Keratinocyte (primary cell): Measurements from ENCODE around the gene L3MBTL4. TPM values are rescaled to one million over a fixed set of nuclear protein-coding genes. Genes with fewer than 3 reads are reported as not detected.

Experiments
- DNase-seq: peaks from one replicate; pipeline ENCODE4 v3.0.0-alpha.2; 2011; ENCODE audit warnings: low read depth, missing footprints, low spot score
- FAIRE-seq: peaks from 2 replicates; lab custom pipeline; 2011; peaks lifted over from hg19 to GRCh38; lab: Jason Lieb, UNC
- H2AFZ ChIP-seq: 2 replicates; pipeline ENCODE4 v1.6.0; 2012; ENCODE audit warnings: low read length, control low read depth, inconsistent platforms; ENCODE audit not compliant: control insufficient read depth
- H3K27ac ChIP-seq: 2 replicates; pipeline ENCODE4 v1.5.1; 2011; ENCODE audit warnings: low read length; ENCODE audit not compliant: control insufficient read depth, insufficient read depth
- H3K27me3 ChIP-seq: 3 replicates; pipeline ENCODE4 v1.6.0; 2011; ENCODE audit warnings: low read length; ENCODE audit not compliant: control insufficient read depth, insufficient read depth; ENCODE audit errors: extremely low read depth
- H3K36me3 ChIP-seq, 2 experiments: 2 replicates in 1 of 2; 3 replicates in 1 of 2; pipeline ENCODE4 v1.5.1; 2011; ENCODE audit warnings: low read length in 2 of 2, mild to moderate bottlenecking in 1 of 2; ENCODE audit not compliant: control insufficient read depth in 2 of 2, insufficient read depth in 2 of 2; ENCODE audit errors: extremely low read depth in 1 of 2
- H3K4me1 ChIP-seq: 3 replicates; pipeline ENCODE4 v1.5.1; 2011; ENCODE audit warnings: low read length; ENCODE audit not compliant: control insufficient read depth, insufficient read depth; ENCODE audit errors: extremely low read depth
- H3K4me2 ChIP-seq: 3 replicates; pipeline ENCODE4 v1.6.0; 2011; ENCODE audit warnings: low read depth, low read length; ENCODE audit not compliant: control insufficient read depth, insufficient read depth; ENCODE audit errors: extremely low read depth
- H3K4me3 ChIP-seq, 3 experiments: fragments of 200-600 bp in 1 of 3; sonication (generic) in 1 of 3; 2 replicates in 2 of 3; 3 replicates in 1 of 3; pipeline ENCODE4 v1.5.1; 2011 to 2016; ENCODE audit warnings: low read length in 3 of 3, mild to moderate bottlenecking in 3 of 3, control low read depth in 2 of 3, inconsistent platforms in 1 of 3, low read depth in 1 of 3, mixed read lengths in 1 of 3, mixed run types in 1 of 3, moderate library complexity in 1 of 3; ENCODE audit not compliant: control insufficient read depth in 2 of 3, insufficient read depth in 2 of 3; ENCODE audit errors: extremely low read depth in 1 of 3
- H3K79me2 ChIP-seq: 2 replicates; pipeline ENCODE4 v1.6.0; 2012; ENCODE audit warnings: low read length; ENCODE audit not compliant: control insufficient read depth, insufficient read depth
- H3K9ac ChIP-seq: 3 replicates; pipeline ENCODE4 v1.6.0; 2011; ENCODE audit warnings: low read length; ENCODE audit not compliant: control insufficient read depth, insufficient read depth; ENCODE audit errors: extremely low read depth
- H3K9me1 ChIP-seq: 3 replicates; pipeline ENCODE4 v1.6.0; 2011; ENCODE audit warnings: low read length; ENCODE audit not compliant: control insufficient read depth, insufficient read depth; ENCODE audit errors: extremely low read depth
- H3K9me3 ChIP-seq: 2 replicates; pipeline ENCODE4 v1.5.1; 2012; ENCODE audit warnings: low read depth, low read length; ENCODE audit not compliant: control insufficient read depth
- H4K20me1 ChIP-seq: 3 replicates; pipeline ENCODE4 v1.6.0; 2011; ENCODE audit warnings: low read length; ENCODE audit not compliant: control insufficient read depth, insufficient read depth; ENCODE audit errors: extremely low read depth
- EZH2 ChIP-seq: IDR thresholded peaks from one replicate; pipeline ENCODE4 v1.6.1; 2012; ENCODE audit warnings: inconsistent platforms, mild to moderate bottlenecking, low read length, moderate library complexity
- dilution Hi-C: fragments of 300-500 bp; cut with MboI; formaldehyde crosslinking; loops from one replicate; pipeline ENCODE4 v1.7.0; 2020; ENCODE audit warnings: low sequenced_read_pairs; ENCODE audit not compliant: extremely low pct_ligation_motif_present
- polyA plus RNA-seq, 5 experiments: library from polyadenylated mRNA; depleted of rRNA in 3 of 5; stranded (reverse) in 3 of 5; stranded (forward) in 1 of 5; unstranded in 1 of 5; fragments of >200 nt; gene quantifications; 1 replicate in 1 of 5; 2 replicates in 3 of 5; 3 replicates in 1 of 5; pipeline versions ENCODE4 v1.2.1 to v1.2.3, GENCODE V29; 2011 to 2012; ENCODE audit warnings: missing spikeins in 2 of 5, low read depth in 1 of 5, low replicate concordance in 1 of 5
- TF ChIP-seq, protein P1 (sequence below), 3 experiments: IDR thresholded peaks in 1 of 3; conservative IDR thresholded peaks in 1 of 3; optimal IDR thresholded peaks in 1 of 3; 2 replicates in 2 of 3; 3 replicates in 1 of 3; pipeline versions ENCODE3 to v1.5.1; 2011; ENCODE audit warnings: low read length in 3 of 3, mild to moderate bottlenecking in 3 of 3, moderate library complexity in 2 of 3, control low read depth in 1 of 3, inconsistent platforms in 1 of 3; ENCODE audit not compliant: insufficient read depth in 2 of 3; ENCODE audit errors: extremely low read depth in 1 of 3

L3MBTL4 gene
- polyA plus RNA-seq, 1 donor (not counting 4 experiments of a cell fraction or from before 2014, with no cell fraction given) = 0.17 TPM

DNA sequence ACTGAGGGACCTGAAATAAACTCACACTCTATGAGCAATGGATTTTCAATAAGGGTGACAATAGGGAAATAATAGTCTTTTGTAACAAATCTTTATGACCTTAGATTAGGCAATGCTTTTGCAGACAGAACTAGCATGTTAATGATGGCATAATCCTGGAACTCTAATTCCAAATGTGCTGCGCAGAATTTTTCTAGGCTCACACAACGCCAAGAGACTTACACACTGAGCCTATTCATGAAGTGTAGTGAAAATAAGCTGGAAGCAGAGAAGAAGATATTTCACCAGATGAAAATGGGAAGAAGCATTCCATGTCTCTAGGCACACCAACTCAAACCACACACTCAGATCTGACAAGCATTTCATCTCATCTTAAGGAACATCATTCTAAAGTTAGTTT, 178.5 kb downstream of the L3MBTL4 start:
- Histone ChIP-seq H2AFZ (no peak overlapping the region), H3K9ac (no peak overlapping the region), H3K36me3 (no peaks in the 10 kb centered on the region), H3K9me3 (no peaks in the 10 kb centered on the region), H3K4me3 (no peak overlapping the region), H3K27me3 (no peaks in the 10 kb centered on the region), H3K4me2 (no peak overlapping the region), H4K20me1 (no peaks in the 10 kb centered on the region), H3K4me1 (no peaks in the 10 kb centered on the region), H3K79me2 (no peaks in the 10 kb centered on the region), H3K9me1 (no peaks in the 10 kb centered on the region), H3K27ac (no peak overlapping the region)
- dilution Hi-C loops = no loop called here
- TF ChIP-seq, protein P1, sequence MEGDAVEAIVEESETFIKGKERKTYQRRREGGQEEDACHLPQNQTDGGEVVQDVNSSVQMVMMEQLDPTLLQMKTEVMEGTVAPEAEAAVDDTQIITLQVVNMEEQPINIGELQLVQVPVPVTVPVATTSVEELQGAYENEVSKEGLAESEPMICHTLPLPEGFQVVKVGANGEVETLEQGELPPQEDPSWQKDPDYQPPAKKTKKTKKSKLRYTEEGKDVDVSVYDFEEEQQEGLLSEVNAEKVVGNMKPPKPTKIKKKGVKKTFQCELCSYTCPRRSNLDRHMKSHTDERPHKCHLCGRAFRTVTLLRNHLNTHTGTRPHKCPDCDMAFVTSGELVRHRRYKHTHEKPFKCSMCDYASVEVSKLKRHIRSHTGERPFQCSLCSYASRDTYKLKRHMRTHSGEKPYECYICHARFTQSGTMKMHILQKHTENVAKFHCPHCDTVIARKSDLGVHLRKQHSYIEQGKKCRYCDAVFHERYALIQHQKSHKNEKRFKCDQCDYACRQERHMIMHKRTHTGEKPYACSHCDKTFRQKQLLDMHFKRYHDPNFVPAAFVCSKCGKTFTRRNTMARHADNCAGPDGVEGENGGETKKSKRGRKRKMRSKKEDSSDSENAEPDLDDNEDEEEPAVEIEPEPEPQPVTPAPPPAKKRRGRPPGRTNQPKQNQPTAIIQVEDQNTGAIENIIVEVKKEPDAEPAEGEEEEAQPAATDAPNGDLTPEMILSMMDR (optimal IDR thresholded peaks at IDR 0.05 in 1 of 3, IDR thresholded peaks at IDR 0.05 in 1 of 3, conservative IDR thresholded peaks at IDR 0.05 in 1 of 3; ENCODE audit: extremely low read depth in 1 of 3, insufficient read depth in 2 of 3, low read length in 3 of 3) = no peak
- no peak for TF ChIP-seq EZH2
- no peak for DNase-seq
- no peak for FAIRE-seq

DNA sequence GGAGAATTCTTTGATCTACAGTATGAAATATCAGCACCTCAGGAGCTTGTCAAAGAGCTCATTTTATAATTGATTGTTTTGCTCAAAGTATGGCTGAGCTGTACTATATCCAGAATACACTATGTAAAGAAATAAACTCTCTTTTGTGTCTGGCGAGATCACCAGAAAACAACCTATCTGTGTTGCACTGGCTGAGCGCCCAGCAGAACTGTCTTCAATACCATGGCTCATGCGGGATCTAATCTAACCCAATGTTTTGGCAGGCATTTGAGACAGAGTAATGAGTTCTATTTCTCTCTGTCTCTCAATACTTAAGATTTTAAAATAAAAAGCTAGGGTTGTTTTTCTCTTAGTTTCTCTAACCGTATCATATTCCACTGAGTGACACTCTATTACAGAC, 192.4 kb downstream of the L3MBTL4 start:
- FAIRE-seq (no peak), DNase-seq (no peak)
- H3K79me2 ChIP-seq = no peaks in the 10 kb centered on the region
- no peaks in the 10 kb centered on the region for H3K9me3 ChIP-seq
- no peaks in the 10 kb centered on the region for H3K36me3 ChIP-seq
- TF ChIP-seq EZH2 = no peak
- TF ChIP-seq, protein P1 (optimal IDR thresholded peaks at IDR 0.05 in 1 of 3, IDR thresholded peaks at IDR 0.05 in 1 of 3, conservative IDR thresholded peaks at IDR 0.05 in 1 of 3; ENCODE audit: extremely low read depth in 1 of 3, insufficient read depth in 2 of 3, low read length in 3 of 3) = no peak
- H3K27ac ChIP-seq = no peak overlapping the region
- no peak overlapping the region for H3K4me3 ChIP-seq
- H3K4me1 ChIP-seq = no peaks in the 10 kb centered on the region
- H3K4me2 ChIP-seq = no peak overlapping the region
- H3K27me3 ChIP-seq = no peaks in the 10 kb centered on the region
- H3K9ac ChIP-seq = no peak overlapping the region
- no peaks in the 10 kb centered on the region for H3K9me1 ChIP-seq
- H4K20me1 ChIP-seq = no peaks in the 10 kb centered on the region
- H2AFZ ChIP-seq = no peak overlapping the region
- dilution Hi-C loops = no loop called here
